HL-60 (cell line): ENCODE data around the gene PLCG1.

Experiments used
- CTCF ChIP-seq: IDR thresholded peaks from one replicate; pipeline ENCODE4 v1.5.1; 2011; ENCODE audit warnings: low read length, control low read depth, inconsistent platforms; ENCODE audit not compliant: insufficient read depth
- GABPA ChIP-seq: IDR thresholded peaks from 2 replicates; pipeline ENCODE4 v1.6.1; 2012; ENCODE audit warnings: low read depth
- POLR2AphosphoS5 ChIP-seq: IDR thresholded peaks from 2 replicates; pipeline ENCODE4 v1.6.1; 2012; ENCODE audit warnings: low read depth
- REST ChIP-seq: IDR thresholded peaks from 2 replicates; pipeline ENCODE4 v1.6.1; 2012; ENCODE audit warnings: low read depth; ENCODE audit not compliant: insufficient replicate concordance
- SPI1 ChIP-seq: IDR thresholded peaks from 2 replicates; pipeline ENCODE4 v1.6.1; 2012; ENCODE audit warnings: low read depth, mild to moderate bottlenecking, borderline replicate concordance

GRCh38 chr20:41180599-41181333 is 43.4 kb downstream of the PLCG1 start:
- TF ChIP-seq CTCF (no peak), REST (no peak), GABPA (no peak), POLR2AphosphoS5 (no peak), SPI1 (no peak)
